Measurements from ENCODE around the gene TNFAIP3.

Gene TNFAIP3

DNA sequence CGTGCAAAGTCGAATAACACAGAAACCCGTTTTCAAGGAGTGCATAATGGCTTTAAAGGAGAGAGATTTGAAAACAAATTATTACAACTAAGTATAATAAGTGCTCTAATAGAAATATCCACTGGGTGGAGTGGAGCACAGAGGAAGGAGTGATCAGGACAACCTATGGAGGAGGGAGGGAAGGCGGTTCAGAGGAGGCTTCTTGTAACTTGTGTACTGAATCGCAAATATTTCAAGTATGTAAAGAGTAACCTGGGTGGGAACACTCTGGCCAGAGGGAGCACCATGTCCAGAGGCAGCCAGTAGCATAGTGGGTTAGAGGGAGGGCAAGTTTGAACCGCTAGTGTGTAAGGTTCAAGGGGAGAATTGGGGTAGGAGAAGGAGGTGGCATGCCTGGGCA, 21.6 kb upstream of the TNFAIP3 start:
- DNase-seq: no peak

GRCh38 chr6:137846274-137846673, 20.8 kb upstream of the TNFAIP3 start:
- no peak for DNase-seq

- peak; percentile 37 for DNase-seq
Measured at GRCh38 chr6:137846772-137847313, 20.2 kb upstream of the TNFAIP3 start.

DNA sequence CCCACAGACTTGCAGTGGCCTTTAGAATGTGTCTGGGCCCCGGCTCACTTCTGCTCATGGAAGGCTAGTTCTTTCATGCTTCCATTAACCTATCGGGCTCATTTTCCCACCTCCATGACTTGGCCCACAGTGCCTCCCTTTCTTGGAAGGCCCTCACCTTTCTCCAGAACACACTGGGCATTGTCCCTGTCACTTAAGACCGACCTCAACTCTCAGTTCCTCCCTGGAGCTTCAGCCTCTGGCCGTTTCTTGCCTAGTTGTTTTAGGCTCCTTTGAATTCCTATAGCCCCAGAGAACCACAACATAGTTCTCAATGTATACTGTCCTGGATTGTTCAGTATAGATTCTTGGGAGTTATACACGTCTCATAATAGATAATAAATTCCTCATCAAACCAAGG, 19.3 kb upstream of the TNFAIP3 start:
- no peak for DNase-seq

DNA sequence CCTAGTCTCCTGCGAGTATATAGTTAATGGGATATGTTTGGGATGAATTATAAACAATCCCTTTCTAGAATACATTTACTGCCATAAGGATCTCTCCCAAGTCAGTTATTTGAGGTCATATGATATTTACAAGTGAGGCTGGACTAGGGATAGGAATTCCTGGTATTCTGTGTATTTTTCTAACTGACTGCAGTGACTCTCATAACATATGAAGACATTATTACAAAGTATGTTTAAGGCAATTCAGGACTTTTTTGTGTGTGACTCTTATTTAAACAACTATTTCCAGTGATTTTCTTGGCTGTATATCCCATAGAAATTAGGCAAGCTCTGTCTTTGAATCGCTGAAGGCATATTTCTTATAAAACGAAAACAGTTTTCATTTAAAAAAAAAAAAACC, 18.4 kb upstream of the TNFAIP3 start:
- no peak for DNase-seq

DNA sequence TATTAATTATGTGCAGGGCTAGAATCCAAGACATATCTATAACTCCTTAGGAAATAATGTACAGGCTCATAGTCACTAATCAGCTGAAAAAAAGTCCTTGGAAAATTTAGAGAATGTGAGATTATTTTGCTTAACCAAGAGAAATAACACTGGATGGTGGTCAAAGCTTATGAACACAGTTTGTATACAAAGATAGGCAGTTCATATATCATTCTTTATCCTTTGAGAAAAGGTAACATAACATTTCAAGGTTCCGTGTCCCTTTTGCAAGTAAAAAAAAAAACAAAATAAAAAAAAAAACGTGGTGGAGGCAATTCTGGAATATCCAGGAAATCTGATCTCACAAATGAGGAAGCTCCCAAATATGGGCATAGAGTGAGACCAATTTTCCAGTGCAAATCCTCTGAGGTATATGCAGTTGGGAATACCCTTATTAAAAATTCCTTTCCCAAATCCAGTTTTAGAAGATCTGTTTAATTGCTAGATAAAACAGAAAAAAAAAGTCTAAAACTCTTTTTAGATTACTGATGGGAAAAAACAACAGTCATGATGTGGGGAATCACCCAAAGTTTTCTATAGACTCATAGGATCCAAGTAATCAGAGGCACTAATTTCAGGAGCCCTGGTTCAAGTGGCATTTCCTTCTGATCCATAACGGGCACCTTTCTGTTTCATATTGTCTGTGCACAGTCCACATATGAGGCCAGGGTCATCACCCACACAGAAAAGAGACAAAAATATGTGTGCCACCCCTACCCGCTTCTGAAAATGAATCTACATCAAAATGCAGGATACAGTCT, 17.7 kb upstream of the TNFAIP3 start:
- no peak for DNase-seq

DNA sequence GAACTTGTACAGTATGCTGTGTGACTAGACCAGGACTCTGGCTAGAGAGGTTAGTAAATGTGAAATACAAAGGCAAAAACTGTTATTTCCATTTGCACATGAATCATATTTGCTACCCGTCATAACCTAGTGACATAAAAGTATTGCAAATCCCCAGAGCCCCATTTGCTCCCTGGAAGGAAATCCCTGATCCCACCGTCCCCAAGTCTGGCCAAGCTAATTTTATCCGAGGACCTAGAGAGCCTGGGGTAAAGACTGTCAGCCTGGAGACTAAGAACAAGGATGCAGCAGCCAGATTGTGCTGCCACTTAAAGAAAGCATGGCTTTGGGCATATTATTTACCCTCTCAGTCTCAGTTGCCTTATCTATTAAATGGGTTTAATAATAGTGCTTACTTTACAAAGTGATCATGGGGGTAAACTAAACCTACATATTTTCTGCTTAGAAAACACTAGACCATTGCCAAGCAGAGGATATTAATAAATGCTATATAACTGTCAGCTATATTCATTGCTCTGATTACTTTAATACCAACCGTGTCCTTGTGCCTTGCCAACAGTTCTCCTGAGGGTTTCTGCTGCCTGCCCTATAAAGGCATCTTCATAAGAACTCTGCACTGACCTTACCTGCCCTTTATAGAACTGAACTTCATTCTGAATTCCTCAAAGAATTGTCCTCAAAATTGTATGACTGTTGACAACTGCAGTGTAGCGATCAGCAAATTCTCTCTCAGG, 16.9 kb upstream of the TNFAIP3 start:
- DNase-seq: no peak

DNA sequence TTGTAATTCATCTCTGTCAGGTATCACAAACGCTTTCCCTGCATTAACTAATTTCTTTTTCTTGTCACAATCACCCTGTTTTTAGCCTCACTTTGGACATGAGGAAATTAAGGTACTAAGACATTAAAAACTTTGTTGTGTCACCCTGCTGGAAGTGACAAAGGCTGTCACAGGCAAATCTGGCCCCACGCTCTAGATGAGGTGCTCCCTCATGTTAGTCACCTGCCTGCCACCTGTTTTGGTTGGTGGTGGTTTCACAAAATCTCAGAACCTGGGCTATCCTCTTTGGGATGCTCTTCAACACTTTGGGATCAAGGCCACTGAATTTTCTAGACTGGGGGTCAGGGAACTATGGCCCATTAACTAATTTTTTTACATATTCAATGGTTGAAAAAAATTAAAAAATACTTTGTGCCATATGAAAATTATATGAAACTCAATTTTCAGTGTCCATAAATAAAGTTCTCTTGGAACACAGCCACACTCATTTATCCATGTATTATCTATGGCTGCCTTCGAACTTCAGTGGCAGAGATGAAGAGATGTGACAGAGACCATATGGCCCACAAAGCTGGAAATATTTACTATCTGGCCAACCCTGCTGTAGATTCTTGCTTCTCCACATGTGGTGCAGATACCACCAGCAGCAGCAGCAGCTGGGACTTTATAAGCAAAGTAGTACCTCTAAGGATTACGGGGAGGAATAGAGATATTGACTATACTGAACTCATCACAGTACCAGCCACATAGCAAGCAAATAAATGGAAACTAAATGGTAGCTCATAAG, 16.1 kb upstream of the TNFAIP3 start:
- no peak for DNase-seq

GRCh38 chr6:137851669-137852068, 15.4 kb upstream of the TNFAIP3 start:
- DNase-seq: no peak

GRCh38 chr6:137852346-137852745, 14.7 kb upstream of the TNFAIP3 start:
- no peak for DNase-seq

- no peak for DNase-seq
Measured at GRCh38 chr6:137852811-137853210, 14.2 kb upstream of the TNFAIP3 start.

DNA sequence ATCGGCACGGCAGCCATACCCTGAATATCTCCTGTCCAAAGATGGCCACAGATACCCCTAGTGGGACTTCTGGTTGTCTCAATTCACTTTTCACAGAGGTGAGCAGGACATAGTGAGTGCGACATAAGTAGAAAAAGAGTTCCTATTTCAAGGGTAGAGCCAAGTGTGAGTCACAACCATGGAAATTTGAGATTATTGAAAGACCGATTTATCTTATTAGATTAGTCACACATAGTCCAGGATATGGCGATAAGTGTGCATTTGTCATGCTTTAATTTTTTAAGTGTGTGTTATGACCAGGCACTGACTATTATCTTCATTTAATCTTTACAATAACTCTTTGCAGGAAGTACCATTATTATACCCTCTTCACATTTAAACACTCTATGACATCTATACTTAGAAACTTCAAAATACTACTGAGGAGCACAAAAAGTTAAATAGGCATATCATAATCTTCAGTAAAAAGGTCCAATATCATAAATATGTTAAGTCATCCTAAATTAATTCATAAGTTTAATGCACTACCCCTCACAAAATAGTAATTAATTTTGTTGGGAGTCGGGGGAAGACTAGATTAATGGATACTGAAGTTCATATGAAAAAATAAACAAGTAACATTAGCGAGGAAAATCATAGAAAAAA, 13.4 kb upstream of the TNFAIP3 start:
- DNase-seq: no peak

- no peak for DNase-seq
Measured at GRCh38 chr6:137856138-137856898, 10.7 kb upstream of the TNFAIP3 start.

DNA sequence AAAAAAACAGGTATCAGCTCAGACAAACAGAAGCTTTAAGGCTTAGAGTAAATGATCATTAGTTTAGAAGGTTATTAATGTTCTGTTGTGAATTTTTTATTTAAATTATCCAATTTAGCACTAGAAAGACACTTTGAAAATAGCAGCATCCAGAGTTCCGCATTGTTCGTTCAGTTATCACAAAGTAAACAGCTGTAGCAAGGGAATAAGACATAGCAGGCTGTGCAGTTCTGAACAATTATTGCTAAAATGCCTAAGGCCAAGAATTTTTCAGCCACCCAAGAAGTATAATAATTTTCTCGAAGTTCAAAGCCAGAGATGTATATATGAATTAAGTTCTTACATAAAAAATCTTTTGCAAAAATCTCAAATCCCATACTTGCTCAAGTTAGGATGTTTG, 8.0 kb upstream of the TNFAIP3 start:
- no peak for DNase-seq

- no peak for DNase-seq
Measured at GRCh38 chr6:137860394-137861005, 6.6 kb upstream of the TNFAIP3 start.

- no peak for DNase-seq
Measured at GRCh38 chr6:137861550-137862337, 5.3 kb upstream of the TNFAIP3 start.

DNA sequence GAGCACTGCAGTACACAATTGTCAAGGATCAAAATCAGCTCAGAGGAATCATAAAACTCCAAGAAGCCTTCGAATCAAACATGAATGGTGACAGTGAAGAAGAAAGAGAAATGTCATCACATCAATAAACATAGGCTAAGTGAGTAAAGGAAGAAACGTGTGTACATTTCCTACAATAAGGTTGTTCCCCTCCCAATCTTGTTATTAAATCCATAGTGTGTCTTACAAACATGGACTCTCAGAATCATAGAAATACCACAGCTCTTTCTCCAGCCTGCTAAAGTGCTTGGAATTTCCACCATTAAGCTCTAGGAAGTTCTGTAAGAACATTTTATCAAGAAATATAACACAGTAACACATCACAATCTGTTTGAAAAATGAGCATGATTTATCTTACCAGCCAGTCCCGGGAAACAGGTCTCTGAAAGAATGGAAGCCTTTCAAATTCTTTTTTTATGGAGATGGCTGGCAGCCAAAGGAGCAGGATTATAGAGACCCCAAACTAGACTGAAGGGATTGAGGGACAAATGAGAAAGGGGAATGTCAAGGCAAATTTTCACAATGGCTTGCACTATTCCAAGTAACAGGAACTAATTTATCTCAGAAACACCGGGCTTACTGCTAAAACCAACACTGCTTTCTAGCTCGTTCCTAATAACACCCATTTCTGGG, 4.5 kb upstream of the TNFAIP3 start:
- no peak for DNase-seq

DNA sequence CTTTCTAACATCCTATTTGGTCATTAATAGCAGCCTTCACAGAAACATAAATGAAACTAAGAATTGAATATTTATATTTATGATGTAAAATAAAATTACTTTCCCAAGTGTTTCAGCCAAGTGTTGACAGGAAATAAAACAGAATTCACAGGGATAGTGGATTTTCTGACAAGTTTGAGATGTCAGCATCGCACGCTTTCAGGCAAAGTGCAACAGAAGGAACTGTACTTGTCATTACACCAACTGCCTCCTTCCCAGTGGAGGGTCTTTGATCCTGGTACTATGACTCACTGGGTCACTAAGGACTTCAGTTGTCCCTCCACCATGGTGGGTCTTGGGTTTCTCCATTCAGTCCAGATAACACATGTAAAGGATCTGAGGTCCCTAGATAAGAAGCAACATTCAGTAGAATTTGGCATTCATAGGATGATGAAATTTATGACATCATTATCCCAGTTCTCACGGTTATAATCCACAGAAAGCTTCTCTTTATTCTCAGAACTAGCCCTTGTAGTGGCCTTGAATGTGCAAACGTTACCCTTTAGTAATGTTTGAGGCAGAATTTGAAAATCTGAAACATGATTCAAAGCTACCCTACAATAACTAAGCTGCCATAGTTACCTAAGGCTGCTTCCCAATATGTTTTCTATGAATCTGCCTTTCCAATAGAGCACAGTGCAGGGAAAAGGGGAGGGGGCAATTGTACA, 3.8 kb upstream of the TNFAIP3 start:
- no peak for DNase-seq

- DNase-seq: no peak
Measured at GRCh38 chr6:137864812-137865508, 2.1 kb upstream of the TNFAIP3 start.
